NT2/D1 (cell line): ENCODE measurements around the gene TOR2A.

Source experiments
- SUZ12 ChIP-seq: IDR thresholded peaks from 2 replicates; pipeline ENCODE4 v1.6.1; 2011; ENCODE audit not compliant: insufficient read length, insufficient read depth; ENCODE audit errors: extremely low read depth
- YY1 ChIP-seq: IDR thresholded peaks from 2 replicates; pipeline ENCODE4 v1.6.1; 2011; ENCODE audit not compliant: insufficient read length, insufficient read depth
- ZNF274 ChIP-seq: IDR thresholded peaks from 2 replicates; pipeline ENCODE4 v1.6.1; 2011; ENCODE audit warnings: mild to moderate bottlenecking, low read depth, low read length

DNA sequence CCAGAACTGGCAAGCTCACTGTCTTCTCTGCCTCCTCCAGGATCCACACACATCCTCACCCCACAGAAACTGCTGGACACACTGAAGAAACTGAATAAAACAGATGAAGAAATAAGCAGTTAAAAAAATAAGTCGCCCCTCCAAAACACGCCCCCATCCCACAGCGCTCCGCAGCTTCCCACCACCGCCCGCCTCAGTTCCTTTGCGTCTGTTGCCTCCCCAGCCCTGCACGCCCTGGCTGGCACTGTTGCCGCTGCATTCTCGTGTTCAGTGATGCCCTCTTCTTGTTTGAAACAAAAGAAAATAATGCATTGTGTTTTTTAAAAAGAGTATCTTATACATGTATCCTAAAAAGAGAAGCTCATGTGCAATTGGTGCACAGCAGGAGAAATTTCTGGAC is 44.4 kb downstream of the TOR2A start:
- no peak for TF ChIP-seq SUZ12
- TF ChIP-seq YY1, result no peak
- no peak for TF ChIP-seq ZNF274
